ENCODE results near the gene ARAF. TPM values are rescaled to one million over a fixed set of nuclear protein-coding genes. Genes with fewer than 3 reads are reported as not detected.

Gene ARAF
- total and polyA plus RNA-seq, 2 of the 13 experiments (the other 11 are each of a cell fraction or from before 2014, with no cell fraction given): 18.0 to 33.1 TPM

GRCh38 chrX:47619486-47620302 lies 58.7 kb downstream of the ARAF start, which contains the start of gene SYN1 (continued):
- TF ChIP-seq ZNF275 (CRISPR knock-in tag; IDR thresholded peaks at IDR 0.05; ENCODE audit: borderline replicate concordance): no peak
- peak; percentile 70; the same call in 1 of the 2 replicates for TF ChIP-seq ATF7-NPFF (CRISPR knock-in tag; IDR thresholded peaks at IDR 0.05; ENCODE audit: low read depth)
- no peak for TF ChIP-seq STAG1 (CRISPR knock-in tag; IDR thresholded peaks at IDR 0.05)
- no peak for TF ChIP-seq ATAD3A (CRISPR knock-in tag; IDR thresholded peaks at IDR 0.05)
- no peak for TF ChIP-seq PHF8 (CRISPR knock-in tag; IDR thresholded peaks at IDR 0.05)
- TF ChIP-seq ZFP91 (CRISPR knock-in tag; IDR thresholded peaks at IDR 0.05; ENCODE audit: borderline replicate concordance): no peak
- TF ChIP-seq ZNF17 (CRISPR knock-in tag; IDR thresholded peaks at IDR 0.05): no peak
- no peak for TF ChIP-seq ZC3H4 (CRISPR knock-in tag; IDR thresholded peaks at IDR 0.05; ENCODE audit: borderline replicate concordance)
- TF ChIP-seq ZNF10 (CRISPR knock-in tag; IDR thresholded peaks at IDR 0.05; ENCODE audit: borderline replicate concordance, low read depth): no peak
- TF ChIP-seq POLR2A (IDR thresholded peaks at IDR 0.05; ENCODE audit: insufficient read depth in 1 of 2, low read depth in 2 of 2, low read length in 2 of 2): no peak
- no peak for TF ChIP-seq RXRA (CRISPR knock-in tag; IDR thresholded peaks at IDR 0.05)
- TF ChIP-seq ZNF143 (CRISPR knock-in tag; IDR thresholded peaks at IDR 0.05): no peak
- 0 out of 2 replicates have a peak, but pooled peaks have one; percentile 41 for TF ChIP-seq AHR (CRISPR knock-in tag; IDR thresholded peaks at IDR 0.05)
- TF ChIP-seq ZNF670 (CRISPR knock-in tag; IDR thresholded peaks at IDR 0.05; ENCODE audit: borderline replicate concordance): no peak
- TF ChIP-seq IRF9 (CRISPR knock-in tag; IDR thresholded peaks at IDR 0.05; ENCODE audit: borderline replicate concordance): 0 out of 2 replicates have a peak, but pooled peaks have one; percentile 57
- TF ChIP-seq PHB2 (IDR thresholded peaks at IDR 0.05; ENCODE audit: partially characterized antibody): no peak
- TF ChIP-seq MLLT10 (CRISPR knock-in tag; IDR thresholded peaks at IDR 0.05): no peak
- TF ChIP-seq ZNF788 (CRISPR knock-in tag; IDR thresholded peaks at IDR 0.05; ENCODE audit: borderline replicate concordance): no peak
- no peak for TF ChIP-seq ZNF790 (CRISPR knock-in tag; IDR thresholded peaks at IDR 0.05; ENCODE audit: borderline replicate concordance)
- no peak for TF ChIP-seq KDM1A (CRISPR knock-in tag; IDR thresholded peaks at IDR 0.05)
- TF ChIP-seq ISL2 (CRISPR knock-in tag; IDR thresholded peaks at IDR 0.05): no peak
- TF ChIP-seq FOXO4 (CRISPR knock-in tag; conservative IDR thresholded peaks at IDR 0.05): no peak
- no peak for TF ChIP-seq NCOR1 (IDR thresholded peaks at IDR 0.05; ENCODE audit: borderline replicate concordance, low read length)
- no peak for TF ChIP-seq NFATC3 (CRISPR knock-in tag; IDR thresholded peaks at IDR 0.05)
- no peak for TF ChIP-seq YY1 (IDR thresholded peaks at IDR 0.05; ENCODE audit: insufficient read depth, insufficient replicate concordance, low read depth, low read length)
- no peak for TF ChIP-seq MAF1 (CRISPR knock-in tag; IDR thresholded peaks at IDR 0.05; ENCODE audit: borderline replicate concordance)
- no peak for TF ChIP-seq KDM4B (CRISPR knock-in tag; IDR thresholded peaks at IDR 0.05)
